ENCODE data around the gene CRYBG3.

Gene CRYBG3

GRCh38 chr3:97983933-97984491, 162.2 kb downstream of the CRYBG3 start:
- DNase-seq = no peak

DNA sequence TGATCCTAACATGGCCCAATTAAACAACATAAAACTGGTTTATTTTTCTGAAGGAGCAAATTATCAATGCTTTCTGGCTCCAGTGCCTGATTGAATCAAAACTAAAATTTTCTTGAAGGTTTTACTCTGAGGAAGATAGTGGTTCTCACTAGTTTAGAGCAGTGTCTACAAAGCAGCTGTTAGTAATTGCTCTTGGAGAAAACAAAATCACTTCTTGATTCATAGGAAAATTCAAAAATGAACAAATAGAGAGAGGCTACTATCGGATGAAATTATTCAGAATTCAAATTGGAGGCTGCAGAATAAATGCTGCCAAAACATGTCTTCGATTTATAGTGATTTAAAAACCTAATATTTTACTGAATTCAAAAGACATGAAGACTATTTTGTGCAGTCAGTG, 165.5 kb downstream of the CRYBG3 start:
- DNase-seq = no peak

GRCh38 chr3:97988784-97989568, 167.2 kb downstream of the CRYBG3 start:
- no peak for DNase-seq

- no peak for DNase-seq
Measured at GRCh38 chr3:97990624-97991292, 168.9 kb downstream of the CRYBG3 start.

DNA sequence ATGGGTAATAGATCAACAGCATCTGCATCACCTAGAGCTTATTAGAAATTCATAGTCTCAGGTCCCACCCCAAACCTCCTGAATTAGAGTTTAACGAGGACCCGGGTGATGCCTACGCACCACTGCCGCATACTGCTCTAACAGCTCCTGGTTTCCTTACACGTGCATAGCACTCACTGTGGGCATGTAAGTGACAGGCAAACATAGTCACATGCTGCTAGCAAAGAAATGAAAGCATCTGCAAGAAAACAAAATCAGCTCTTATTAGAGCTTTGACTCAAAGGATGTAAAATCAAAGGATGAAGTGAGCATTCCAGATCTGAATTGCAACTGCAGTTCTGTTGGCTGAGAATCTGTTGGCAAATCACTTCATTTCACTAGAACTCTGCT, 169.5 kb downstream of the CRYBG3 start:
- no peak for DNase-seq

DNA sequence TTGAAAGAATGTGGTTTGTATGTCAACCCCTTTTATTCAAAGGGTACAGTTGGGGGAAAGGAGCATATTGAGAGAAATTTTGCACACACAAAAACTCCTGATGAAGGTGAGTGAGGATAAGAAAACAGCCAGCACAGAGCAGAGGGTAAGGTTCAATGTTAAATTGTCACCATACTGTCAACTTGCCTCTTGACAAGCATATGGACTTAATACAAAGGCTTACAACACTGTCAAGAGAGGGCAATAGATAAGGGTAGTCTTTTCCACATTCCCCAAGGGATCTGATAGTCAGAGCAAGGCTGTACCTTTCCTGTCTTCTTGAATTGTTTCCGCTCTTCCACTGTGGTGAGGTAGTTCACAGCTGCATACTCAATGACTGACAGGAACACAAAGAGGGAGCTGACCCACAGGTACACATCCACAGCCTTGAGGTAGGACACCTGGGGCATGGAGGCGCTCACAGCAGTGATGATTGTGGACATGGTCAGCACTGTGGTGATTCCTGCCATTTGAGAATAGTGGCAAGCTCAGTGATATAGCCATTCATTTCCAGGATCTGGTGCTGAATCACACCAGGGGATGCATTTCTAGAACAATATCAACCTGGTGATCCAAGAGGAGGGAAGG, 170.8 kb downstream of the CRYBG3 start:
- no peak for DNase-seq

- DNase-seq = no peak
Measured at GRCh38 chr3:97993526-97993925, 171.7 kb downstream of the CRYBG3 start.

DNA sequence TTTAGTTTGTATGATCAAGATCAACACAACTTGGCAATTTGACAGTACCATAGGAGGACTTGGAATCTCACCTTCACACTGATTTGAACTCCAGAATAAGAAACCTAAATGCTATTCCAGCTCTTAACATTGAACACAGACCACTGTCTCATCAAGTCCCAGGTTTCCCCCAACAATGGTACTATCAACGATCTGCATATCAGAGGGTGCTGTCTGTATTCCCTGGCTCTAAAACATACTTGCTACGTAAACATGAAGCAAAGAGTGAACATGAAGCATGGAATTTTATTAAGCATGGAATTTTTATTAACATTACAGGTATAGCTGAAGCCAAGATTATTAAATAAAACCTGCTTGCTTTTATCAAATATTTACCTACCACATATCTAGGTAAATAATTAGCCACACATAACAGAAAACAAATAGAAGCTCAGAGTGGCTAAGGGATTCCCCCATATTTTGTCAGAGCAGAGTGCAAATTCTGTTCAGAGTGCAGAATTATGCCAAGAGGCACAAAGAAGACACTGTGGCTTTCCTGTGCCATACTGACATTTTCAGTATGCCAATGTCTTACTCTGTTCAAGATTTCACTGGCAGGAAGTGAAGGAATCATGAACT, 172.6 kb downstream of the CRYBG3 start:
- no peak for DNase-seq

Measured in COR-L47 (cell line).